GM13976 (cell line): ENCODE measurements around the gene HEPHL1.

Experiments
- DNase-seq: peaks from one replicate; pipeline ENCODE4 v3.0.0; 2012; ENCODE audit warnings: low spot score
- CTCF ChIP-seq: IDR thresholded peaks from 2 replicates; pipeline ENCODE4 v1.5.1; 2012; ENCODE audit warnings: borderline replicate concordance, mild to moderate bottlenecking; ENCODE audit not compliant: insufficient read depth; ENCODE audit errors: extremely low read depth, missing control alignments, control extremely low read depth
- in situ Hi-C: fragments of 300-500 bp; cut with MboI; formaldehyde crosslinking; loops from one replicate; pipeline ENCODE4 v1.12.0; 2022; ENCODE audit warnings: low sequenced_read_pairs, mixed read lengths, inconsistent platforms; ENCODE audit not compliant: unreplicated experiment

HEPHL1 gene

GRCh38 chr11:94031625-94032024, 10.5 kb downstream of the HEPHL1 start:
- TF ChIP-seq CTCF = no peak
- in situ Hi-C loops = no loop called here
- no peak for DNase-seq

GRCh38 chr11:94032066-94032465, 10.9 kb downstream of the HEPHL1 start:
- DNase-seq = no peak
- in situ Hi-C loops = no loop called here
- no peak for TF ChIP-seq CTCF

GRCh38 chr11:94032725-94033124, 11.6 kb downstream of the HEPHL1 start:
- TF ChIP-seq CTCF = no peak
- in situ Hi-C loops = no loop called here
- DNase-seq = no peak

- TF ChIP-seq CTCF = no peak
- in situ Hi-C loops = no loop called here
- no peak for DNase-seq
These were observed 13.1 kb downstream of the HEPHL1 start for GRCh38 chr11:94034207-94034606.

- no peak for DNase-seq
- in situ Hi-C loops = no loop called here
- TF ChIP-seq CTCF = no peak
These were observed 14.9 kb downstream of the HEPHL1 start for GRCh38 chr11:94036096-94036495.

- no peak for DNase-seq
- TF ChIP-seq CTCF = no peak
- in situ Hi-C loops = no loop called here
These were observed 22.1 kb downstream of the HEPHL1 start for GRCh38 chr11:94043241-94043640.

GRCh38 chr11:94046796-94047195, 25.6 kb downstream of the HEPHL1 start:
- no peak for TF ChIP-seq CTCF
- DNase-seq = no peak
- in situ Hi-C loops = no loop called here
